HepG2 (cell line): Measurements from ENCODE around the gene EMC9. TPM values are rescaled to one million over a fixed set of nuclear protein-coding genes. Genes with fewer than 3 reads are reported as not detected.

Experiments used
- ADNP ChIP-seq: sonication (generic); formaldehyde crosslinking; IDR thresholded peaks from 2 replicates; pipeline ENCODE4 v1.4.0; 2020; ENCODE audit warnings: missing genetic modification reagents
- AKAP8 ChIP-seq: sonication (generic); formaldehyde crosslinking; IDR thresholded peaks from 2 replicates; pipeline ENCODE4 v1.5.1; 2020; ENCODE audit warnings: mild to moderate bottlenecking, missing genetic modification reagents
- BRCA1 ChIP-seq: sonication (generic); formaldehyde crosslinking; IDR thresholded peaks from 2 replicates; pipeline ENCODE4 v1.4.0; 2020; ENCODE audit warnings: missing genetic modification reagents
- CREB1 ChIP-seq, 2 experiments: fragments of 450-650 bp in 1 of 2; IDR thresholded peaks; 2 replicates each; pipeline ENCODE4 v1.6.1; 2016 to 2017; ENCODE audit warnings: control low read depth in 1 of 2, mild to moderate bottlenecking in 1 of 2, missing compliant biosample characterization in 1 of 2, missing genetic modification characterization in 1 of 2
- HNF4G ChIP-seq, 2 experiments: sonication (generic) in 1 of 2; formaldehyde crosslinking in 1 of 2; IDR thresholded peaks; 2 replicates each; pipeline versions ENCODE4 v1.4.0 to v1.6.1; 2011 to 2020; ENCODE audit warnings: borderline replicate concordance in 2 of 2, low read depth in 2 of 2, mild to moderate bottlenecking in 2 of 2, low read length in 1 of 2, missing genetic modification reagents in 1 of 2, moderate library complexity in 1 of 2
- IKZF4 ChIP-seq: sonication (generic); formaldehyde crosslinking; IDR thresholded peaks from 2 replicates; pipeline ENCODE4 v1.5.1; 2020; ENCODE audit warnings: borderline replicate concordance, mild to moderate bottlenecking, low read depth, missing genetic modification reagents; ENCODE audit errors: not compliant biosample characterization
- KLF11 ChIP-seq: IDR thresholded peaks from 2 replicates; pipeline ENCODE4 v1.6.1; 2016; ENCODE audit warnings: missing compliant biosample characterization
- MTF1 ChIP-seq: sonication (generic); formaldehyde crosslinking; IDR thresholded peaks from 2 replicates; pipeline ENCODE4 v1.5.0; 2020; ENCODE audit warnings: missing genetic modification reagents
- RXRA ChIP-seq: sonication (generic); formaldehyde crosslinking; IDR thresholded peaks from 2 replicates; pipeline ENCODE4 v1.5.1; 2020; ENCODE audit warnings: missing genetic modification reagents
- SOX13 ChIP-seq, 3 experiments: fragments of 450-650 bp in 1 of 3; sonication (generic) in 1 of 3; formaldehyde crosslinking in 1 of 3; IDR thresholded peaks in 2 of 3; conservative IDR thresholded peaks in 1 of 3; 2 replicates each; pipeline versions ENCODE4 v1.5.0 to v1.6.1; 2016 to 2020; ENCODE audit warnings: antibody characterized with exemption in 1 of 3, mild to moderate bottlenecking in 1 of 3, missing compliant biosample characterization in 1 of 3, missing genetic modification reagents in 1 of 3, moderate library complexity in 1 of 3
- TAF1 ChIP-seq: sonication (generic); formaldehyde crosslinking; IDR thresholded peaks from 2 replicates; pipeline ENCODE4 v1.4.0; 2020; ENCODE audit warnings: missing genetic modification reagents
- ZBTB7A ChIP-seq: sonication (generic); formaldehyde crosslinking; IDR thresholded peaks from 2 replicates; pipeline ENCODE4 v1.8.0; 2022; ENCODE audit warnings: mild to moderate bottlenecking, missing genetic modification reagents
- ZNF17 ChIP-seq: sonication (generic); formaldehyde crosslinking; IDR thresholded peaks from 2 replicates; pipeline ENCODE4 v1.5.0; 2020; ENCODE audit warnings: mild to moderate bottlenecking, missing genetic modification reagents
- ZNF326 ChIP-seq: sonication (generic); formaldehyde crosslinking; IDR thresholded peaks from 2 replicates; pipeline ENCODE4 v1.4.0; 2020; ENCODE audit warnings: missing genetic modification reagents, borderline replicate concordance
- ZNF350 ChIP-seq: sonication (generic); formaldehyde crosslinking; IDR thresholded peaks from 2 replicates; pipeline ENCODE4 v1.4.0; 2020; ENCODE audit warnings: mild to moderate bottlenecking, low read depth, missing genetic modification reagents, borderline replicate concordance
- ZNF644 ChIP-seq: IDR thresholded peaks from 2 replicates; pipeline ENCODE4 v1.6.1; 2016; ENCODE audit warnings: low read depth
- ZNF713 ChIP-seq: sonication (generic); formaldehyde crosslinking; IDR thresholded peaks from 2 replicates; pipeline ENCODE4 v1.4.0; 2020; ENCODE audit warnings: mild to moderate bottlenecking, missing genetic modification reagents
- ZNF75D ChIP-seq: sonication (generic); formaldehyde crosslinking; IDR thresholded peaks from 2 replicates; pipeline ENCODE4 v1.8.1; 2023; ENCODE audit warnings: missing genetic modification reagents, mild to moderate bottlenecking, borderline replicate concordance
- ZNF776 ChIP-seq: sonication (generic); formaldehyde crosslinking; IDR thresholded peaks from 2 replicates; pipeline ENCODE4 v1.4.0; 2020; ENCODE audit warnings: mild to moderate bottlenecking, missing genetic modification reagents
- ZNF83 ChIP-seq: sonication (generic); formaldehyde crosslinking; IDR thresholded peaks from 2 replicates; pipeline ENCODE4 v1.4.0; 2020; ENCODE audit warnings: missing genetic modification reagents, mild to moderate bottlenecking, borderline replicate concordance
- ZSCAN20 ChIP-seq: sonication (generic); formaldehyde crosslinking; IDR thresholded peaks from 2 replicates; pipeline ENCODE4 v1.4.0; 2020; ENCODE audit warnings: missing genetic modification reagents, mild to moderate bottlenecking, borderline replicate concordance
- polyA plus RNA-seq, 8 experiments: library from polyadenylated mRNA; depleted of rRNA in 3 of 8; stranded (reverse) in 7 of 8; unstranded in 1 of 8; fragments of >200 nt; fragmentation: Illumina TruSeq in 4 of 8; extraction: Trizol in 4 of 8; gene quantifications; 2 replicates each; pipeline versions ENCODE4 v1.2.1 to v1.2.3, GENCODE V29; 2011 to 2016; ENCODE audit warnings: low read depth in 4 of 8, missing spikeins in 1 of 8, mixed read lengths in 1 of 8; ENCODE audit not compliant: insufficient read depth in 1 of 8
- total RNA-seq, 5 experiments: library from RNA; depleted of rRNA; stranded (reverse); fragments of >200 nt; fragmentation: Illumina TruSeq; extraction: Trizol; gene quantifications; 2 replicates each; pipeline ENCODE4 v1.2.3, GENCODE V29; 2016; ENCODE audit warnings: low read depth in 1 of 5
- TF ChIP-seq, protein P1 (sequence below): sonication (generic); formaldehyde crosslinking; IDR thresholded peaks from 2 replicates; pipeline ENCODE4 v1.5.0; 2020; ENCODE audit warnings: missing genetic modification reagents
- TF ChIP-seq, protein P2 (sequence below): sonication (generic); formaldehyde crosslinking; IDR thresholded peaks from 2 replicates; pipeline ENCODE4 v1.8.0; 2022; ENCODE audit warnings: missing genetic modification reagents, mild to moderate bottlenecking, borderline replicate concordance
- TF ChIP-seq, protein P3 (sequence below): sonication (generic); formaldehyde crosslinking; IDR thresholded peaks from 2 replicates; pipeline ENCODE4 v1.4.0; 2020; ENCODE audit warnings: mild to moderate bottlenecking, missing genetic modification reagents
- TF ChIP-seq, protein P4 (sequence below): sonication (generic); formaldehyde crosslinking; IDR thresholded peaks from 2 replicates; pipeline ENCODE4 v1.8.0; 2022; ENCODE audit warnings: mild to moderate bottlenecking, missing genetic modification reagents, moderate library complexity

EMC9 gene
- total and polyA plus RNA-seq, 2 of the 13 experiments (the other 11 are each of a cell fraction or from before 2014, with no cell fraction given), result 60.5 to 78.7 TPM

DNA sequence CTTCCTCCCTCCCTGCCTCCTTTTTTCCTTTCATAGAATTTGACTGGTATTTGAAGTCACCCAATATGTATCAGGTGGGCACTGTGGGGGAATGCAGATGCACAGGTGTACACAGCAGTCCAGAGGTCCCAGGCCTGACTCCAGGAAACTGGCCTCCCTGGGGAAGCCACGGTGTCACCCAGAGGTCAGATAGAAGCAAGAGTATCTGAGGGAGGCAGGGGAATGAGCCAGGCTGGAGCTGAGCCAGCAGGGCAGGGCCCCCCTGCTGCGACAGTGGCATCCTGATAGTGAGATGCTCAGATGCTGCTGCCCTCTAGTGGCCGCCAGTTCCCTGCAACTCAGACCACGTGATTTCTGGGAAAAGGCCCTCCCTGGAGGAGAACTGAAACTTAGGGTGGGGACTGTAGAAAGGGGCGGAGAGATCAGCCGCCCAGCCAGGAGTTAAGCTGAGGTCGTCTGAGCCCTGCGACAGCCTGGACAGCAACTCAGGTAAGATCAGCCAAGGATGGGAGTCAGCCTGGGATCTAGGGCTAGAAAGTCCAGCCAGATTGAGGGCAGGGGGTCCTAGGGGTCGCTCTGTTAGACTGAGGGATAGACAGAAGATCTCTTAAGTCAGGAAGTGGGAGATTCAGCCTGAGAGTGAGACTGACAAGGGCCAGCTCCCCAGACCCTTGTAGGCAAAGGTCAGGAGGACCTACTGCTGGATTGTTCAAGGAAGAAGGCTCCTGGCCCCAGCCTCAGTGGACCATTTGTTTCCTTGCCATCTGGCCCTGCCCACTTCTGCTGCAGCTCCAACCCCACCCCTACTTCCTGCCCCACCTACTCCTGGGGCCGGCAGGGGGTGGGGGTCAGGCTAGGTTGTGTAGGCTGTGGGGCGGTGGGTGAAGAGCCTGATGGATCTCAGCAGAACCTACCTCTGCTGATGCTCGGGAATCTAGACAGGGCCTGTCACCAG is 19.7 kb upstream of the EMC9 start, which contains the start of gene IRF9 (continued):
- peak; percentile 74 for TF ChIP-seq CREB1 (IDR thresholded peaks at IDR 0.05)
- TF ChIP-seq CREB1 (CRISPR knock-in tag; IDR thresholded peaks at IDR 0.05), result no peak
- TF ChIP-seq AKAP8, result peak; percentile 97
- TF ChIP-seq ZNF776 (CRISPR knock-in tag), result peak; percentile 69
- no peak for TF ChIP-seq SOX13 (IDR thresholded peaks at IDR 0.05)
- TF ChIP-seq SOX13 (CRISPR knock-in tag; conservative IDR thresholded peaks at IDR 0.05 in 1 of 2, IDR thresholded peaks at IDR 0.05 in 1 of 2), result peak; percentile 60 to 91; a peak in 3 of 4 replicates
- peak; percentile 88; the same call in 1 of the 2 replicates for TF ChIP-seq ZNF713
- TF ChIP-seq ADNP (CRISPR knock-in tag), result no peak
- TF ChIP-seq MTF1, result no peak
- peak; percentile 88 for TF ChIP-seq ZNF83
- TF ChIP-seq IKZF4 (CRISPR knock-in tag), result peak; percentile 71
- TF ChIP-seq ZNF75D (CRISPR knock-in tag), result no peak
- TF ChIP-seq TAF1 (CRISPR knock-in tag), result peak; percentile 81
- peak; percentile 99; the same call in 1 of the 2 replicates for TF ChIP-seq KLF11 (CRISPR knock-in tag)
- TF ChIP-seq ZBTB7A, result peak; percentile 62; the same call in 1 of the 2 replicates
- TF ChIP-seq ZNF326 (CRISPR knock-in tag), result peak; percentile 96
- peak; percentile 98 for TF ChIP-seq RXRA
- TF ChIP-seq ZNF644 (CRISPR knock-in tag), result peak; percentile 41; the same call in 1 of the 2 replicates
- TF ChIP-seq, protein P1, sequence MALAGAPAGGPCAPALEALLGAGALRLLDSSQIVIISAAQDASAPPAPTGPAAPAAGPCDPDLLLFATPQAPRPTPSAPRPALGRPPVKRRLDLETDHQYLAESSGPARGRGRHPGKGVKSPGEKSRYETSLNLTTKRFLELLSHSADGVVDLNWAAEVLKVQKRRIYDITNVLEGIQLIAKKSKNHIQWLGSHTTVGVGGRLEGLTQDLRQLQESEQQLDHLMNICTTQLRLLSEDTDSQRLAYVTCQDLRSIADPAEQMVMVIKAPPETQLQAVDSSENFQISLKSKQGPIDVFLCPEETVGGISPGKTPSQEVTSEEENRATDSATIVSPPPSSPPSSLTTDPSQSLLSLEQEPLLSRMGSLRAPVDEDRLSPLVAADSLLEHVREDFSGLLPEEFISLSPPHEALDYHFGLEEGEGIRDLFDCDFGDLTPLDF (CRISPR knock-in tag), result no peak
- TF ChIP-seq HNF4G (IDR thresholded peaks at IDR 0.05; ENCODE audit: borderline replicate concordance, low read depth, low read length), result peak; percentile 18; the same call in 1 of the 2 replicates
- TF ChIP-seq HNF4G (CRISPR knock-in tag; IDR thresholded peaks at IDR 0.05; ENCODE audit: borderline replicate concordance, low read depth), result peak; percentile 88
- TF ChIP-seq, protein P2, sequence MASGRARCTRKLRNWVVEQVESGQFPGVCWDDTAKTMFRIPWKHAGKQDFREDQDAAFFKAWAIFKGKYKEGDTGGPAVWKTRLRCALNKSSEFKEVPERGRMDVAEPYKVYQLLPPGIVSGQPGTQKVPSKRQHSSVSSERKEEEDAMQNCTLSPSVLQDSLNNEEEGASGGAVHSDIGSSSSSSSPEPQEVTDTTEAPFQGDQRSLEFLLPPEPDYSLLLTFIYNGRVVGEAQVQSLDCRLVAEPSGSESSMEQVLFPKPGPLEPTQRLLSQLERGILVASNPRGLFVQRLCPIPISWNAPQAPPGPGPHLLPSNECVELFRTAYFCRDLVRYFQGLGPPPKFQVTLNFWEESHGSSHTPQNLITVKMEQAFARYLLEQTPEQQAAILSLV (CRISPR knock-in tag), result peak; percentile 100
- TF ChIP-seq BRCA1 (CRISPR knock-in tag), result peak; percentile 95
- TF ChIP-seq, protein P3, sequence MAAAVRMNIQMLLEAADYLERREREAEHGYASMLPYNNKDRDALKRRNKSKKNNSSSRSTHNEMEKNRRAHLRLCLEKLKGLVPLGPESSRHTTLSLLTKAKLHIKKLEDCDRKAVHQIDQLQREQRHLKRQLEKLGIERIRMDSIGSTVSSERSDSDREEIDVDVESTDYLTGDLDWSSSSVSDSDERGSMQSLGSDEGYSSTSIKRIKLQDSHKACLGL (CRISPR knock-in tag), result peak; percentile 56; the same call in 1 of the 2 replicates
- TF ChIP-seq ZNF17 (CRISPR knock-in tag), result peak; percentile 61; the same call in 1 of the 2 replicates
- TF ChIP-seq, protein P4, sequence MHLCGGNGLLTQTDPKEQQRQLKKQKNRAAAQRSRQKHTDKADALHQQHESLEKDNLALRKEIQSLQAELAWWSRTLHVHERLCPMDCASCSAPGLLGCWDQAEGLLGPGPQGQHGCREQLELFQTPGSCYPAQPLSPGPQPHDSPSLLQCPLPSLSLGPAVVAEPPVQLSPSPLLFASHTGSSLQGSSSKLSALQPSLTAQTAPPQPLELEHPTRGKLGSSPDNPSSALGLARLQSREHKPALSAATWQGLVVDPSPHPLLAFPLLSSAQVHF (CRISPR knock-in tag), result 0 out of 2 replicates have a peak, but pooled peaks have one; percentile 49
- TF ChIP-seq ZNF350 (CRISPR knock-in tag), result peak; percentile 100
- no peak for TF ChIP-seq ZSCAN20 (CRISPR knock-in tag)
